Neural cell (in vitro differentiated cells): Measurements from ENCODE around the gene FBXO5.

Source experiments
- CTCF ChIP-seq: fragments of 450-650 bp; IDR thresholded peaks from 2 replicates; pipeline ENCODE4 v1.5.1; 2014; ENCODE audit warnings: antibody characterized with exemption, mild to moderate bottlenecking, moderate library complexity; ENCODE audit not compliant: poor library complexity, severe bottlenecking
- EZH2 ChIP-seq: fragments of 200-600, 300-800 bp; shearing (Covaris generic), sonication (generic); IDR thresholded peaks from 2 replicates; pipeline ENCODE4 v1.6.1; 2014; ENCODE audit warnings: antibody characterized with exemption, low read length, borderline replicate concordance, mild to moderate bottlenecking; ENCODE audit not compliant: insufficient read depth, poor library complexity, severe bottlenecking
- POLR2AphosphoS5 ChIP-seq: IDR thresholded peaks from 2 replicates; pipeline ENCODE4 v1.6.1; 2012
- RAD21 ChIP-seq: fragments of 450-650 bp; conservative IDR thresholded peaks from 2 replicates; pipeline ENCODE4 v1.6.1; 2014; ENCODE audit warnings: antibody characterized with exemption, mild to moderate bottlenecking, moderate library complexity
- REST ChIP-seq: IDR thresholded peaks from 2 replicates; pipeline ENCODE4 v1.6.1; 2012; ENCODE audit warnings: borderline replicate concordance

- TF ChIP-seq RAD21 (no peak), REST (no peak), CTCF (no peak), EZH2 (no peak), POLR2AphosphoS5 (no peak)
Measured at GRCh38 chr6:152932865-152933264, 50.0 kb downstream of the FBXO5 start.
